HG03103 (cell line): ENCODE data around the gene SLC39A6.
A peak's percentile ranks its signal among the peaks of the same experiment; 100 is the strongest.
"Not testable (repeated sequence)": the region's sequence is repeated elsewhere in the genome, so short reads cannot be mapped to it uniquely, and the experiment has no call there.

Source experiments
- ATAC-seq: cut with Tn5 transposase; IDR thresholded peaks from one replicate; pipeline ENCODE4 v1.9.1; 2021; ENCODE audit warnings: low read depth; ENCODE audit not compliant: unreplicated experiment

Gene SLC39A6

DNA sequence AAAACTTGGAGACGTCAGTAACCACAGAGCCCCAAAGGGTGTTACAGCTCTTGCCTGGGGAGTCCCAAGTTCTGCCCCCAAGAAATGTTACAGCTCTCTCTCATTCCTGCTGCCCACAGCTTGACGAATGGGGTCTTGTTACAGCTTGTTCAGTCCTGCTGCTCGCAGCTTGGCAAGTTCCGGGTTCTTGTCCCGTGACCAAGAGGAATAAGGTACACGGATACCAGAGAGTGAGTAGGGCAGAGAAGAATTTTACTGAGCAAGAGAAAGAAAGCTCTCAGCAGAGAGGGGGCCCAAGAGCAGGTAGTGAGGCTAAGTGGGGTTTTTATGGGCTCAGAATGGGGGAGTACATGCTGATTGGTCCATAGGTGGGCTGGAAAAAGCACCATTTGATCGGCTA is 27.2 kb downstream of the SLC39A6 start:
- ATAC-seq, result no peak

DNA sequence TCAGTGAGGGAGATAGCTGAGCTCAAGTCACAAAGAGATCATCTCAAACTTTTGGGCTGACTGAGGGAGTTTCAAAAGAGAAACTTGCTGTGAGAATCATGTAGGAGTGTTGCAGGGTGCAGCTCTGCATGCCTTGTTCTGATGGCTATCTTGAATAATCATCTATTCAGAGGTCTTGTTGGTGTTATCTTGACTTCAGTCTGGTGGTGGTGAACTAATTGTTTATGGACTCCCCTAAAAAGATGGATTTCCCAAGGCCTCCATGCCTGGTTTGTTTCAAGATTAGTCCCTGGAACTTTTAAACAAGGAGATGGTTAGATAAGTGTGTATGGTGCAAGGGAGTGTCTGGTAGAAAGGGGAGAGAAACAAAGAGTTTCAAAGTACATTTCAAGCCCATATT is 29.8 kb downstream of the SLC39A6 start:
- no peak for ATAC-seq

DNA sequence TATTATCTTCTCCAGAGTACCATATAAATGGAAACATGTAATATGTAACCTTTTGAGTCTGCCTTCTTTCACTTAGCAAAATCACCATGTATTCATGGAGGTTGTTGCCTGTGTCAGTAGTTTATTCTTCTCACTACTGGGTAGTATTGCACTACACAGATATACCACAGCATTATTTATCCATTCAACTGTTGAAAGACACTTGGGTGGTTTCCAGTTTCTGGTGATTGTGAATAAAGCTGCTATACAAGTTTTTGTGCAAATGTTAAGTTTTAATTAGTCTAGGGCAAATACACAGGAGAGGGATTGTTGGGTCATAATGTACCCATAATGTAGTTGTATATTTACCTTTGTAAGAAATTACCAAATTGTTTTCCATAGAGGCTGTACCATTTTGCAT is 32.2 kb downstream of the SLC39A6 start:
- no peak for ATAC-seq

DNA sequence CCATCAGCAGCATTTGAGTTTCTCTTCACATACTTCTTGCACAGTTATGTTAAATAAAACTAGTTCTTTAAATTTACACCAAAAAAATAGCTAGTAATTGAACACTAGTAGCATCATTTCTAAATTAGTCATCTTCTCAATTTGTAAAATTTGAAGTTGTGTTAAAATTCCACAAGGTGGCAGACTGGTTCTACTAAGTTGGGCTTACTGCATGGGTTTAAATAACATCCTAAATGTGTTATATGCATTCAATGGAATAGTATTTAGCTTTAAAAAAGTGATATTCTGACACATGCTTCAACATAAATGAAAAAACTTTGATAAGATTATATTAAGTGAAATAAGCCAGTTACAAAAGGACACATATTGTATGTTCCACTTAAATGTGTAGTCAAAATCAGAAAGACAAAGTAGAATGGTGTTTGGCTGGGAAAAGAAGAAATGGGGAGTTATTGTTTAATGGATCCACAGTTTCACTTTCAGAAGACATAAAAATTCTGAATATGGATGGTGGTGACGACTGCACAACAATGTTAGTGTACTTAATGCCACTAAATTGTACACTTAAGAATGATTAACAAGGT is 33.1 kb downstream of the SLC39A6 start:
- no peak for ATAC-seq

DNA sequence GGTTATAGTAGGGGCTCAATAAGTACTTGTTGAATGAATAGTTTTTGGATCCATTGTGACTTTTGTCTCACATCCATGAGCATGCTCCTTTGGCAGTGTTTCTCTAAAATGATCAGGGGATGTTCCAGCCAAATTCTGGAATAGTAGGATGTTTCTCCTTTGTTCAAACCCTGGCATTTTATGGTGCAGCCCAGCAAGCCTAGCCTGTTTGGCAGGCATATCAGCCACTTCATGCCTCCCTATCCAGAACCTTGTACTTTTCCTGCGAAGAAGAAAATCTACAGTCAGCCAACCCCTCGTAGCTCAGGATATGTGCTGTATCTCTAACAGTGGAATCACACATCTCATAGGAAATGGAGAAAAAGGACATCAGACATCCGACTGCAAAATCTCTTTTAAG is 34.7 kb downstream of the SLC39A6 start:
- no peak for ATAC-seq

DNA sequence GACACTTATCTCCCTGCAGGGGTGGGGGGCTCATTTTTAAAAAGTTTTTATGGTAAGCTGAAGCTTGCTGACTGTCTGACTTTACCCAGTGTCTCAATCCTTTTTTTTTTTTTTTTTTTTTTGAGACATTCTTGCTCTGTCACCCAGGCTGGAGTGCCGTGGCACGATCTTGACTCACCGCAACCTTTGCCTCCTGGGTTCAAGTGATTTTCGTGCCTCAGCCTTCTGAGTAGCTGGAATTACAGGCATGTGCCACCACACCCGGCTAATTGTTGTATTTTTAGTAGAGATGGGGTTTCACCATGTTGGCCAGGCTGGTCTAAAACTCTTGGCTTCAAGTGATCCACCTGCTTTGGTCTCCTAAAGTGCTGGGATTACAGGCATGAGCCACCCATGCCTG is 37.0 kb downstream of the SLC39A6 start:
- ATAC-seq, result not testable (repeated sequence)

DNA sequence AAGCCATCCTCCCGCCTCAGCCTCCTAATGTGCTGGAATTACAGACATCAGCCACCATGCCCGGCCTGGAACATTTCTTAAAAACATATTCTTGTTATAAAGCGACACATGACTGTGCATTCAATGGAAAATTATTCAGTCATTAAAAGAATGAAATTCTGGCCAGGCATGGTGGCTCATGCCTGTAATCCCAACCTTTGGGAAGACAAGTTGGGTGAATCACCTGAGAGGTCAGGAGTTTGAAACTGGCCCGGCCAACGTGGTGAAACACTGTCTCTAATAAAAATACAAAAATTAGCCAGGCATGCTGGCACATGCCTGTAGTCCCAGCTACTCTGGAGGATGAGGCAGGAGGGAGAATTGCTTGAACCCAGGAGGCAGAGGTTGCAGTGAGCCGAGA is 40.1 kb downstream of the SLC39A6 start:
- ATAC-seq, result no peak

DNA sequence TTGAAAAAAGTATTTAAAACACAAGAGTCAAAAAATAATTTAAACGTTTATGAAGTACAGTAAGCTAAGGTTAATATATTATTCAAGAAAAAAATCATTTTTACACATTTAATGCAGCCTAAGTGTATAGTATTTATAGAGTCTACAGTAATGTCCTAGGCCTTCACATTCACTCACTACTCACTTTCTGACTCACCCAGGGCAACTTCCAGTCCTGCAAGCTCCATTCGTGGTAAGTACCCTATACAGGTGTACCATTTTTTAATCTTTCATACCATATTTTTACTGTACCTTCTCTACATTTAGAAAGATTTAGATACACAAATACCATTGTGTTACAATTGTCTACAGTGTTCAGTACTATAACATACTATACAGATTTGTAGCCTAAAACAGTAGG is 40.9 kb downstream of the SLC39A6 start:
- ATAC-seq, result no peak

DNA sequence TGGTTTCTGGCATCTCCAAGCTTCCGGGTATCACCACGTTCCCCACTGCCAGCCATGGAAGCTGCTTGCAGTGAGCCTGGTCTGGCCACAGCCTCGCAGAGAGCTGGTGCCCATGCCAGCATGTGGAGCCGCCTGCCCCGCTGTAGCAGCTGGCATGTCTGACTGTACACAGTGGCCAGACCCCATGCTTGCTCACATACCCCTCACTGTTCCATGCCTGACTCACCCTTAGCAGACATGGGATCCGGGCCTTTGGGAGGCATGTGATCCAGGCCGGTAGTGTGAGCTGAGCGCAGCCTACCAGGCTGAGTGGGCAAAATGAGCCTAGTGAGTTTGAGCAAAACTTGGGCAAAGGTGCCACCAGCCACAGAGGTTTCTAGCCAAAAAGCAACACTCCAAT is 43.0 kb downstream of the SLC39A6 start:
- ATAC-seq, result no peak

DNA sequence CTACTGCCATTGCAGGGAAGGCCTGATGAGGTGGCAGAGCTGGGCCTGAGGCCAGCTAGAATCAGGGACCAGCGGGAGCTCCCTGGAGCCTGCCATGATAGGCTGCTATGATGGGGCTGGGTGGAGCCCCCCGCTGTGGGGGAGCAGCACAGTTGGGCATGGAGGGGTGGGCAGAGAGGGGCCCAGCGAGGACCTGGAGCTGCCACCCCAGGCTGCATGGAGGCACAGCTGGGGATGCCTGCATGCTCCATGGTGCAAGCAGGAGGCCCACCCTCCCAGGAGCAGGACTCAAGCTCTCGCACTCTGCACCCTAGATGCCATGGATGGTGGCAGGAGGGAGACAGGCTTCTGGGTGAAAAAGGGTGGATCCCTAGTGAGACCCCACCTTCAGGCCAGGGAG is 43.9 kb downstream of the SLC39A6 start:
- no peak for ATAC-seq

DNA sequence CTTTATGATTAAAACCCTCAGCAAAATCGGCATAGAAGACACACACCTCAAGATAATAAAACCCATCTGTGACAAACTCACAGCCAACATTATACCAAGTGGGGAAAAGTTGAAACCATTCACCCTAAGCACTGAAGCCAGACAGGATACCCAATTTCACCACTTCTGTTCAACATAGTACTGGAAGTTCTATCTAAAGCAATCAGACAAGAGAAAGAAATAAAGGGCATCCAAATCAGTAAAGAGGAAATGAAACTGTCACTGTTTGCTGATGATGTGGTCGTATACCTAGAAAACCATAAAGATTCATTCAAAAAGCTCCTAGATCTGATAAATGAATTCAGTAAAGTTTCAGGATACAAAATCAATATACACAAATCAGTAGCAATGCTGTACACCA is 45.4 kb downstream of the SLC39A6 start:
- ATAC-seq, result no peak

DNA sequence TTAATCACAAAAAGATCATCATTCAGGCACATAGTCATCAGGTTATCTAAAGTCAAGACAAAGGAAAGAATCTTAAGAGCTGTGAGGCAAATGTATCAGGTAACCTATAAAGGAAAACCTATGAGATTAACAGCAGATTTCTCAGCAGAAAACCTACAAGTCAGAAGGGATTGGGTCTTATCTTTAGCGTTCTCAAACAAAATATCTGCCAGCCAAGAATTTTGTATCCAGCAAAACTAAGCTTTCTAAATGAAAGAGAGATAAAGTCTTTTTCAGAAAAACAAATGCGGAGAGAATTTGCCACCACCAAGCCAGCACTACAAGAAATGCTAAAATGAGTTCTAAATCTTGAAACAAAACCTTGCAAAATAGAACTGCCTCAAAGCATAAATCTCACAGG is 48.0 kb downstream of the SLC39A6 start:
- not testable (repeated sequence) for ATAC-seq

DNA sequence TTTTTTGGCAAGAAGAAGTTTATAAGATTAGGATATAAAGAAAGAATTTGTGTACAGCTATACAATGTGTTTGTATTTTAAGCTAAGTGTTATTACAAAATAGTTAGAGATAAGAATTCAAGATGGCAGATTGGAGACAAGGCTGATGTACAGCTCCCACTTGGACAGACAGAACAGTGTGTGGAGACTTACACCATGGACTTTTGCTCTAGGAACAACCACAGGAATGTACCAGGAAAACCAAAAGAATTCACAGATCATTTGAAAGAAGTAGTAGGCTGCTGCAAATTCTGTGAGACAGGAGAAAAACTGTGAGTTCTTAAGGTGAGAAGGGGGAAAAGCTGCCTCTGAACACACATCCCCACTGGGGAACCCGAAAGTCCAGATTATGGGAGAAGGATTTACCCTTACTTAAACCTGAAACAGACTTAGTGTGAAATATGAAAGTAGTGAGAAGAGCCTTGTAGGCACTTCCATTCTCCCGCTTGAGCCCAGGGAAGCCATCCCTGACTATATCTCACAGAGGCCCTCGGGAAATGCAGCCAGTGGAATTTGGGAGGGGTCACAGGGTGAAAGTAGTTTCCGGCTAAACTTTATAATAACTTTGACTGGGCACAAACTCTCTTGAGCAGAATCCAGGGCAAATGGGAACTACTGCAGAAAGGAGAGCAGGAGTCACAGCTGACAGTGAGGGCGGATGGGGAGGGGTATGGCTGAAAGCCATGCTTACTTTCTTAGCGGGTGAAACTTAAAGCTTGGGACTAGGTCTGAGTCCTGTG is 50.2 kb downstream of the SLC39A6 start:
- ATAC-seq, result no peak

DNA sequence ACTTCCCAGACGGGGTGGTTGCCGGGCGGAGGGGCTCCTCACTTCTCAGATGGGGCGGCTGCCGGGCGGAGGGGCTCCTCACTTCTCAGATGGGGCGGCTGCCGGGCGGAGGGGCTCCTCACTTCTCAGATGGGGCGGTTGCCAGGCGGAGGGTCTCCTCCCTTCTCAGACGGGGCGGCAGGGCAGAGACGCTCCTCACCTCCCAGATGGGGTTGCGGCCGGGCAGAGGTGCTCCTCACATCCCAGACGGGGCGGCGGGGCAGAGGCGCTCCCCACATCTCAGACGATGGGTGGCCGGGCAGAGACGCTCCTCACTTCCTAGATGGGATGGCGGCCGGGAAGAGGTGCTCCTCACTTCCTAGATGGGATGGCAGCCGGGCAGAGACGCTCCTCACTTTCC is 51.4 kb downstream of the SLC39A6 start:
- ATAC-seq, result not testable (repeated sequence)

DNA sequence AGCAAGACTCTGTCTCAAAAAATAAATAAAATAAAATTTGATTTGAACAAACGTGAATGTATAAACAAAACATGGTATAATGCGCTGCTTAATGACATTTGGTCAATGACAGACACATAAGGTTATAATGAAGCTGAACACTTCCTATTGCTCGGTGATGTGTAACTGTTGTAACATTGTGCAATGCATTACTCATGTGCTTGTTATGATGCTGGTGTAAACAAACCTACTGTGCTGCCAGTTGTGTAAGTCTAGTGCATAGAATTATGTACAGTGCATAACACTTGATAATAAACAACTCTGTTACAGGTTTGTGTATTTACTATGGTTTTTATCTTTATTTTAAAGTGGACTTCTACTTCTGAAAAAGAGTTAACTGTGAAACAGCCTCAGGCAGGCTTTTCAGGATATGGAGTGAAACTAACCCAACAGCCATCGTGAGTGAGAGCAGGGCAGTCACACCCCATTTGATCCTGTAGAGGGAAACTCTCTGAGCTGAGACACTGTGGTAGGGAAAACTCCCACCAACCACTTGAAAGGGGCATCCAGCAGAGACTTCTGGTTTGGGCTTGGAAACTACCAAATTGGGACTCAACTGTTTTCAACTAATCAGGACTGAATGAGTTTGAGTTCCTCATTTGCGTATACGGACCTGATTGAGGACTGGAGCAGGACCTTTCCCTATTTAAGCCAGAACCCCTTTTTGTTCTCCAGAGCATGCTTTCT is 53.1 kb downstream of the SLC39A6 start:
- ATAC-seq, result no peak

DNA sequence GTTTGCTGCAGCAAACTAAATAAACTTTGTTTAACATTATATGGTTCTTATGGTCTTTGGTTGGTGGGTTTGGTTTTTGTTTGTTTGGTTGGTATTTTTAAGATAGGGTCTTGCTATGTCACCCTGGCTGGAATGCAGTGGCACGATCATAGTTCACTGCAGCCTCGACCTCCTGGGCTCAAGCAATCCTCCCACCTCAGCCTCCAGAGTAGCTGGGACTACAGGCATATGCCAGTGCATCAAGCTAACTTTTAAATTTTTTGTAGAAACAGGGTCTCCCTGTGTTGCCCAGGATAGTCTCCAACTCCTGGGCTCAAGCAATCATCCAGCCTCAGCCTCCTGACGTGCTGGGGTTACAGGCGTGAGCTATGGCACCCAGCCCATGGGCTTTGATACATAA is 54.7 kb downstream of the SLC39A6 start:
- no peak for ATAC-seq

DNA sequence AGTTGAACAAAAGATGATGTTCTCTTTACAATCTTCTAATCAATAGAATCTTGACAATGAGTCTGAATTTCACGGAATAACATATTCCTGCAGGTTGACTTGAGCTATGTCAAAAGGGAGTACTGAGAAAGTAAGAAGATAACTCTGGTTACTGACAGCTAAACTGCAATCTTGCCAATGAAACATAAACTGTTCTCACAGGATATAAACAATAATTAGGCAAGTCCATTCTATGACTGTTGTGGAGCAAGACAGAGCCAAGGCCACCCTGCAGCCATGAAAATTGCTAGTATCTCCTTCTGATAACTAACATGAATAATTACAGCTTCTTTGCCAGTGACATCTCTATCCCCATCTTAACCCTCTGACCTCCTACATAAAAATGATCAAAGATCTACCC is 55.5 kb downstream of the SLC39A6 start:
- ATAC-seq, result no peak

DNA sequence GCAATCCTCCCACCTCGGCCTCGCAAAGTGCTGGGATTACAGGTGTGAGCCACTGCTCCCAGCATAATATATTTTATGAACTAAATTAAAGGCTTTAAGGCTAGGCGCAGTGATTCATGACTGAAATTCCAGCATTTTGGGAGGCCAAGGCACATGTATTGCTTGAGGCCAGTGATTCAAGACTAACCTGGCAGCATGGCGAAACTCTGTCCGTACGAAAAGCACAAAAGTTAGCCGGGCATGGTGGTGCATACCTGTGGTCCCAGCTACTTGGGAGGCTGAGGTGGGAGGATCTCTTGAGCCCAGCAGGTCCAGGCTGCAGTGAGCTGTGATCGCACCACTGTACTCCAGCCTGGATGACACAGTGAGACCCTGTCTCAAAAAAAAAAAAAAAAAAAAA is 56.7 kb downstream of the SLC39A6 start:
- not testable (repeated sequence) for ATAC-seq

DNA sequence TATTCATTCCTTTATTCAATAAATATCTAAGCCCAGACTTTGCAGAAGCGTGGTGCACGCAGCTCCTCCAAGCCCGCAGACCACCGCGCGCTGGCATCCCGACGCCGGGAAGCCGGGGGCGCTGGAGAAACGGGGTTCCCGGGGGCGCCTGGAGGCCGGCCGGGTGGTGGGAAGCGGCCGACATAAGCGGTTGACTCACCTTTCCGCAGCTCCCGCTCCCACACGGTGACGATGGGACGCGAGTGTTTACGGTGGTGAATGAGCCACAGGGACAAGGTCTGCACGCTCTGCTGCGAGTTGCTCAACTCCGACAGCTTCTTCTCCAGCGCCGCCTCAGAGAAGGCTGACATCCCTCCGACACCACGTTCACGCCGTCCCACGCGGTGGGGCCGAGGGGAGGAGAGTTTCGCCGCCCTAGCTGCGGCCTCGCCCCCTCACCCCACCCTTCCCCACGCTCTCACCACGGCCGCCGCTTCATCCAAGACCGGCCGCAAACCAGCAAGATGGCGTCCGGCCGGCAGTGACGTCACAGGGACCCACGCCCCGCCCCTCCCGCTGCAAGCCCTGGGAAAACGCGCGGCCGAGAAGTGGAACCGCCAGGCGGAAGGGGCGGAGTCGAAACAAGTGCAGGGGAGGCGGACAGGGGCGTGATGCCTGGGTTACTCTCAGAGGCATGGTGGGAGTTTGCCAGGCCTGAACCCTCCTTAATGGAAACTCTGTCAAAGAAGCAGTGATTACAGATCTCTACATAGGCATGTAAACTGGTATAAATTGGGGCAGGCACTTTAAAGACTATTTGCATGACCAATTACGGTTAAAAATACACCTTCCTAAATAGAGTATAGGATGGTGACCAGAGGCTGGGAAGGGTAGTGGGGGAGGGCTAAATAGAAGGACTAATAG is 61.8 kb downstream of the SLC39A6 start, which contains the start of gene RPRD1A:
Gene RPRD1A (minus strand): TSS at position 505 of the 903 bp plus-strand sequence. CDS start 155 bp downstream, at position 350.
- peak; percentile 94 for ATAC-seq

DNA sequence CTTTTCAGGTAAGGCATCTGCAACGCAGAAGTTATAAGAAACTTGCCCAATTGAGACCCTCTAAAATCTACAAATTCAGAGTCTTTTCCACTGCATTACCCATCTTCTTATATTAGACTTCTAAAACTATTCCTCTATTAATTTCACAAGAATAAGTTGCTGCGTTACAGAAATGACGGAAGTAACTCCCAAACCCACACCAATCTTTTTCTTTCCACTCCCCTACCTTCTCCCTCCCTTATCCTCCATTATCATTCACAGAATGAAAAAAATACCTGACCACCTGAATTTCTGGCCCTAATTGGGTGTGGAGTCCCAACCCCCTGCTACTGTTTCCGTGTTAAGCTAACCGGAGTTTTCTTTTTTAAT is 62.5 kb downstream of the SLC39A6 start:
- no peak for ATAC-seq

DNA sequence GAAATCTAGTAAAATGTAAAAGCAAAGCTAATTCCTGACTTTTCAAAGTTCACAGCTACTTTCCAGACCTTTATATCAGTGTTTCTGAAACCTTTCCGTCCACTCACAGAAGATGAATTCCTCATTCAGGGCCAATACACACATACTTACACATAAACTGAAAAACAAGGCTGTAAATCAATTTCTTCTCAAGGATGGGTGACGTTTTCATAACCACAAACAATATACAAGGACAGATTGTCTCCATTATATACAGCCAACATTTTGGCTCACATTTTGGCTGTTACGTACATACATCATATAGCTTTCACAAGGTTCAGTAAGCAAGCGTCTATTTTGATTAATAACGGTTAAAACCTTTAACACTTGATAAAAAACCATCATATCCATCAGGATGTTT is 63.1 kb downstream of the SLC39A6 start:
- ATAC-seq, result no peak
